Measurements from ENCODE around the gene PCSK2. TPM values are rescaled to one million over a fixed set of nuclear protein-coding genes. Genes with fewer than 3 reads are reported as not detected.

The PCSK2 gene
- total and polyA plus RNA-seq, 2 donors (not counting 3 experiments of a cell fraction or from before 2014, with no cell fraction given): not detected

DNA sequence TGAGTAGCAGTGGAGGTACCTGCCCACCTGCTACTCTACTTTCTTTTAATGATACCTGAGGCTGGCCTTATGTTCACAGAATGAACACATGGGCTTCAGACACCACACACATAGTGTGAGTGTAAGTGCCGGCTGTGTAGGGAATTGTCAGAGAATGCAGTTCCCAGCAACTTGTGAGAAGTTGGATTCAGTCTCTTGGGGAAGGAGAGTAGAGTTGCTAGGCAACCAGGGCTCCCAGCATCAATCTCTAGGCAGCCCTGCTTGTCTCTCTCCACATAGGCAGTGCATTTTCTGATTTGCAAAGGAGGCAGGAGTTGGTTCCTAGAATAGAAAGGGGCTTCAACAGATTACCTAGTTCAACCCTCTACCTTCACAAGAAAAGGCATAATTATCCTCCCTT is 230.2 kb downstream of the PCSK2 start:
- no TSS peak for BruUV-seq (replicated peaks)
- POLR2A ChIA-PET: no interaction called here
- intact Hi-C loops (cut with micrococcal nuclease) (no loop called here), dilution Hi-C loops (cut with MboI; ENCODE audit: extremely low pct_ligation_motif_present, low sequenced_read_pairs) (no loop called here)
- H3K27ac ChIP-seq (ENCODE audit: insufficient read depth, low read depth, low read length): no peak overlapping the region
- peaks cover 0 to 4% of the 10 kb centered on the region in 2 experiments for H3K27me3 ChIP-seq (ENCODE audit: control insufficient read depth in 2 of 2, insufficient read depth in 2 of 2, low read length in 2 of 2)
- H3K9me1 ChIP-seq (replicated peaks; ENCODE audit: control insufficient read depth, extremely low read depth, insufficient read depth, low read length): no peaks in the 10 kb centered on the region
- no peak for DNase-seq (ENCODE audit: low read depth, low spot score)
- H3K9me3 ChIP-seq (replicated peaks; ENCODE audit: control insufficient read depth, insufficient read depth, low read length): no peaks in the 10 kb centered on the region
- no peak for TF ChIP-seq EZH2 (IDR thresholded peaks at IDR 0.05; ENCODE audit: borderline replicate concordance, low read depth, low read length, severe bottlenecking)
- TF ChIP-seq, protein P1, sequence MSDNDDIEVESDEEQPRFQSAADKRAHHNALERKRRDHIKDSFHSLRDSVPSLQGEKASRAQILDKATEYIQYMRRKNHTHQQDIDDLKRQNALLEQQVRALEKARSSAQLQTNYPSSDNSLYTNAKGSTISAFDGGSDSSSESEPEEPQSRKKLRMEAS (IDR thresholded peaks at IDR 0.05; ENCODE audit: insufficient read depth, insufficient read length): no peak
- no peak for TF ChIP-seq POLR2AphosphoS5 (IDR thresholded peaks at IDR 0.05; ENCODE audit: insufficient read depth, low read depth, low read length)
- no peak for TF ChIP-seq JUN (IDR thresholded peaks at IDR 0.05; ENCODE audit: borderline replicate concordance, insufficient read depth, insufficient read length, low read depth)
- TF ChIP-seq, protein P2, sequence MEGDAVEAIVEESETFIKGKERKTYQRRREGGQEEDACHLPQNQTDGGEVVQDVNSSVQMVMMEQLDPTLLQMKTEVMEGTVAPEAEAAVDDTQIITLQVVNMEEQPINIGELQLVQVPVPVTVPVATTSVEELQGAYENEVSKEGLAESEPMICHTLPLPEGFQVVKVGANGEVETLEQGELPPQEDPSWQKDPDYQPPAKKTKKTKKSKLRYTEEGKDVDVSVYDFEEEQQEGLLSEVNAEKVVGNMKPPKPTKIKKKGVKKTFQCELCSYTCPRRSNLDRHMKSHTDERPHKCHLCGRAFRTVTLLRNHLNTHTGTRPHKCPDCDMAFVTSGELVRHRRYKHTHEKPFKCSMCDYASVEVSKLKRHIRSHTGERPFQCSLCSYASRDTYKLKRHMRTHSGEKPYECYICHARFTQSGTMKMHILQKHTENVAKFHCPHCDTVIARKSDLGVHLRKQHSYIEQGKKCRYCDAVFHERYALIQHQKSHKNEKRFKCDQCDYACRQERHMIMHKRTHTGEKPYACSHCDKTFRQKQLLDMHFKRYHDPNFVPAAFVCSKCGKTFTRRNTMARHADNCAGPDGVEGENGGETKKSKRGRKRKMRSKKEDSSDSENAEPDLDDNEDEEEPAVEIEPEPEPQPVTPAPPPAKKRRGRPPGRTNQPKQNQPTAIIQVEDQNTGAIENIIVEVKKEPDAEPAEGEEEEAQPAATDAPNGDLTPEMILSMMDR (IDR thresholded peaks at IDR 0.05; ENCODE audit: extremely low read depth in 1 of 2, insufficient read depth in 1 of 2, low read depth in 1 of 2, low read length in 2 of 2): no peak
- no peak for TF ChIP-seq FOS (IDR thresholded peaks at IDR 0.05; ENCODE audit: borderline replicate concordance, insufficient read depth, low read length)
- no peak for TF ChIP-seq GATA2 (IDR thresholded peaks at IDR 0.05; ENCODE audit: insufficient read depth, insufficient read length, low read depth, low read length)
- no peak for TF ChIP-seq POLR2A (IDR thresholded peaks at IDR 0.05; ENCODE audit: low read depth, low read length)
- TF ChIP-seq MYC (IDR thresholded peaks at IDR 0.05; ENCODE audit: low read depth, low read length): no peak
- FAIRE-seq: no peak
- H4K20me1 ChIP-seq (replicated peaks; ENCODE audit: control insufficient read depth, extremely low read depth, insufficient read depth, low read length): no peaks in the 10 kb centered on the region
- no peaks in the 10 kb centered on the region for H3K79me2 ChIP-seq (ENCODE audit: control insufficient read depth, insufficient read depth, low read length)
- no peak overlapping the region for H3K4me2 ChIP-seq (ENCODE audit: insufficient read depth, low read length)
- no peaks in the 10 kb centered on the region for H3K36me3 ChIP-seq (ENCODE audit: control insufficient read depth in 2 of 2, extremely low read depth in 1 of 2, insufficient read depth in 2 of 2, low read length in 2 of 2)
- no peak overlapping the region for H3K4me3 ChIP-seq (replicated peaks in 1 of 3; ENCODE audit: insufficient read depth in 1 of 3, low read depth in 1 of 3, low read length in 3 of 3)
- no peak overlapping the region for H3K9ac ChIP-seq (replicated peaks; ENCODE audit: extremely low read depth, insufficient read depth, low read length)
- CTCF ChIA-PET: no interaction called here
- no peaks in the 10 kb centered on the region for H3K4me1 ChIP-seq (ENCODE audit: control insufficient read depth, extremely low read depth, insufficient read depth, low read length)
- no peak overlapping the region for H2AFZ ChIP-seq (ENCODE audit: low read depth, low read length)

Measured in endothelial cell of umbilical vein (primary cell).